ENCODE results near the gene HSPBAP1.

Gene HSPBAP1, protein sequence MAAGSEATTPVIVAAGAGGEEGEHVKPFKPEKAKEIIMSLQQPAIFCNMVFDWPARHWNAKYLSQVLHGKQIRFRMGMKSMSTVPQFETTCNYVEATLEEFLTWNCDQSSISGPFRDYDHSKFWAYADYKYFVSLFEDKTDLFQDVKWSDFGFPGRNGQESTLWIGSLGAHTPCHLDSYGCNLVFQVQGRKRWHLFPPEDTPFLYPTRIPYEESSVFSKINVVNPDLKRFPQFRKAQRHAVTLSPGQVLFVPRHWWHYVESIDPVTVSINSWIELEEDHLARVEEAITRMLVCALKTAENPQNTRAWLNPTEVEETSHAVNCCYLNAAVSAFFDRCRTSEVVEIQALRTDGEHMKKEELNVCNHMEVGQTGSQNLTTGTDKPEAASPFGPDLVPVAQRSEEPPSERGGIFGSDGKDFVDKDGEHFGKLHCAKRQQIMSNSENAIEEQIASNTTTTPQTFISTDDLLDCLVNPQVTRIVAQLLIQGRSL

DNA sequence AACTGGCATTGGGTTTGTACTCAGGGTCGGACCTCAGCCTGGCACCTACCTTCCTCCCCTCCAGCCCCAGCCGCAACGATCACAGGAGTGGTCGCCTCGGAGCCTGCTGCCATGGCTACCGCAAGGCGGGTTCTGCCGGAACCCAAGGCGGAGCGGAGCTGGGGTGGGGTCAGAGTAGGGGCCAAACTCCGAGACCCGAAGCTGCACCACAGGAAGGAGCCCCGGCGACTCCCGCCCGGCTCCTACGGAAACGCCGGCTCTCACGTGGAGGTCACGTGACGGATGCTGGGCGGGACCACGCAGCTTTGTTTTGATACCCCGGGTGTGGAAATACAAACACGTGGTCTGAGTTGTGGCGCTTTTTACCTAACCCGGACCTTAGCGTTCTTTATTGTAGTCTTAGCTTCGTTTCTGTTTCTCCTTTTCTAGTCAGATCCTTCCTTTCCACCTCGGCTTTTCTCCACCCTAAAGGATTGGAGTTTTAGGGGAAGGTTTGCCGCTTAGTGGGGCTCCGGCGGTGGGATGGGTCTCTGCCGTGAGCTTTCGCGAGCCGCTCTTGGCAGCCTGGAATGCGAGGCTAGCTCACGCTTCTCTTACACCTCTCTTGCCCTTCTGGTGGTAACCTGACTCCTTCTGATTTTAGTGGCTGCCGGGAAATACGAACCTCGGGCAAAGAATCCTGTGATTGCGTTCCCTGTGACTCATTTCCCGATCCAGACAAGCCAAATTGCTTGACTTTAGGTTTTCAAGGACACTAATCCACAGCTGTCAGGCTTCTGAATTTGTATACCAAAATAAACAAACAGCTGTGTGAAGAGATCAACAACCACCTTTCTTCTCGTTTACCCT is at the start of gene HSPBAP1:
TSS of gene HSPBAP1 (minus strand) at position 264 of the 849 bp plus-strand sequence. CDS start at position 113, 151 bp downstream.
- peak; percentile 95 for DNase-seq

DNA sequence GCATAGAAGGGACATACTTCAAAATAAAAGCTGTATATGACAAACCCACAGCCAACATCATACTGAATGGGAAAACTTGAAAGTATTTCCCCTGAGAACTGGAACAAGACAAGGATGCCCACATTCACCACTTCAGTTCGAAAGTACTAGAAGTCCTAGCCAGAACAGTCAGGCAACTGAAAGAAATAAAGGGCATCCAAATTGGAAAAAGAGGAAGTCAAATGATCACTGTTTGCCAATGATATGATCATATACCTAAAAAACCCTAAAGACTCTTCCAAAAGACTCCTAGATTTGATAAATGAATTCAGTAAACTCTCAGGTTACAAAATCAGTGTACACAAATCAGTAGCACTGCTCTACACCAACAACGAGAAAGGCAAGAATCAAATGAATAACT is 42.0 kb upstream of the HSPBAP1 start:
- no peak for DNase-seq

DNA sequence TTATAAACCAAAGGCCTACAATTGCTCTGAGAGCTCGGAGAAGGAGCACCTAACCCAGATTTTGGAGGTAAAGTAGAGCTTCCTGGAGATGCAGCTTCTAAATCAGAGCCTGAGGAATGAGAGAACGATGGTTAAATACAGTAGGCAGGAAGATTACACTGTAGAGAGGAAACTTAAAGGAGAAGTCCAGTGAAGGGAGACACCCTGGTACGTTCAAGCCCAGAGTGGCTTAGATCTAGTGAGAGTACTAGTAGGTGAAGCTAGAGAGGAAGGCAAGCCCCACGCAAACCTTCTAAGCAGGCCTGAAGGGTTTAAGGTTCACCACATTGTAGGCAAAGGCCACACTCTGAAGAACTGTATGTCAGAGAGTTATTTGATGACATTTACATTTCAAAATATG is 34.6 kb upstream of the HSPBAP1 start:
- DNase-seq: no peak

GRCh38 chr3:122826278-122826677 is 32.6 kb upstream of the HSPBAP1 start:
- DNase-seq: no peak

GRCh38 chr3:122825460-122825859 is 31.8 kb upstream of the HSPBAP1 start:
- no peak for DNase-seq

- no peak for DNase-seq
Observed at GRCh38 chr3:122824465-122825381, 31.1 kb upstream of the HSPBAP1 start.

GRCh38 chr3:122816587-122816986 is 23.0 kb upstream of the HSPBAP1 start:
- no peak for DNase-seq

DNA sequence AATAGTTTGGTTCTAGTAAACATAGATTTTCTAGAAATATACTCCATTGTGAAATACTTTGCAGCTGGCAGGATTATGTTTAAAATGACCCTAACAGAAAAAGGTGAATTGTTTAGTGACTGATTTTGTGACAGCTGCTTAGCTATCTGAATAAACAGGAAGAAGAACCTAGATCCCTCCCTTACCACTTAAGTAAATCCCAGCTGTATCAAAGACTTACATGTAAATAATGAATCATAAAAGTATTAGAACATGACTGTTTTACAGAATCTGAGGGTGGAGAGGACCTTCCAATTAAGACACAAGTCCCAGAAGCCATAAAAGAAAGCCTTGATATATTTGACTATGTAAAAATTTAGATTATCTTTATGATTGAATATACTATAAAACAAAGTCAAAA is 17.1 kb upstream of the HSPBAP1 start:
- no peak for DNase-seq

DNA sequence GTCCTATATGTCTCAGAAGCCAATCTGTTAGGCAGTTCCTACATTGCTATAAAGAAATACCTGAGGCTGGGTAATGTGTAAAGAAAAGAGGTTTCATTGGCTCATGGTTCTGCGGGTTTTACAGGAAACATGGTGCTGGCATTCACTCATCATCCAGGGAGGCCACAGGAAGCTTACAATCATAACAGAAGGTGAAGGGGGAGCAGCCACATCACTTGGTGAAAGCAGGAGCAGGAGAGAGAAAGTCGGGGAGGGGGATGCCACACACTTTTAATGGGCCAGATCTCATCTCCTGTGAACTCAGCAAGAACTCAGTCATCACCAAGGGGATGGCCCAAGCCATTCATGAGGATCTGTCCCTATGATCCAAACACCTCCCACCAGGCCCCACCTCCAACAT is 10.3 kb upstream of the HSPBAP1 start:
- no peak for DNase-seq

DNA sequence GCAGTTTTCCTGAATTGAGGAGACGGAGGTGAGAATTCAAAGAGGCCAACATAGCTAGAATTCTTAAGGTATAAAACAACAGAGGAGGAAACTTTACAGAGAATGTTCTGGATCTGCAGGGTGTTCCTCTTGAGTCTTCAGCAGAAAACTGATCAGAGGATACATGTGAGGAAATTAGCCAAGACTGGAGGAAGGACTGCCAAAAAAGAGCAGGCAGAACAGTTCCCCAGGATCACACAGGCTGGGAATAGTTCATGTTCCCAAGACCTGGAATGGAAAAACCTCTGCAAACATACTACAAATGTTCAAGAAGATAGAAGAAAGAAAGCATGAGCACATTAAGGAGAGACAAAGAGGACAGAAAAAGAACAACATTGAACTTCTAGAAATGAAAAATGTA is 8.7 kb upstream of the HSPBAP1 start:
- no peak for DNase-seq

GRCh38 chr3:122800706-122801237 is 7.1 kb upstream of the HSPBAP1 start:
- DNase-seq: no peak

GRCh38 chr3:122800031-122800430 is 6.4 kb upstream of the HSPBAP1 start:
- no peak for DNase-seq

- DNase-seq: no peak
Observed at GRCh38 chr3:122799322-122799721, 5.7 kb upstream of the HSPBAP1 start.

DNA sequence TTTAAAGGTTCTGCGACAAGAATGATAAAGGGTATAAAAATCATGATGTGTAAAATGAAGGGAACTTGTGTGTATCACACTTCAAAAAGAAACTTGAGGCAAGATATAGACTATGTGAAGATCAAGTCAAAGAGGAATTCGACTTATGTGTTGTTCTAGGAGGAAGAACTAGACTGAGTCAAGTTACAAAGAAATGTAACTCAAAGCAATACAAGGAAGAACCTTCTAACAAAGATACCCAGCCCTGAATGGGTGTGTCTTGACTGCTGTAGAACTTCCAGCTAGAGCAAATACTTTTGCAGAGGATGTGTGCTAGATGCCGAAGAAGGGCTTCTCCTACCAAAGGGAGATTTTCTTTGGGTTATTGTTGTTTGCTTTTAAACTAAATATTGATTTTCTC is 3.7 kb upstream of the HSPBAP1 start:
- peak; percentile 25 for DNase-seq

- DNase-seq: no peak
Observed at GRCh38 chr3:122795674-122796195, 2.1 kb upstream of the HSPBAP1 start.

DNA sequence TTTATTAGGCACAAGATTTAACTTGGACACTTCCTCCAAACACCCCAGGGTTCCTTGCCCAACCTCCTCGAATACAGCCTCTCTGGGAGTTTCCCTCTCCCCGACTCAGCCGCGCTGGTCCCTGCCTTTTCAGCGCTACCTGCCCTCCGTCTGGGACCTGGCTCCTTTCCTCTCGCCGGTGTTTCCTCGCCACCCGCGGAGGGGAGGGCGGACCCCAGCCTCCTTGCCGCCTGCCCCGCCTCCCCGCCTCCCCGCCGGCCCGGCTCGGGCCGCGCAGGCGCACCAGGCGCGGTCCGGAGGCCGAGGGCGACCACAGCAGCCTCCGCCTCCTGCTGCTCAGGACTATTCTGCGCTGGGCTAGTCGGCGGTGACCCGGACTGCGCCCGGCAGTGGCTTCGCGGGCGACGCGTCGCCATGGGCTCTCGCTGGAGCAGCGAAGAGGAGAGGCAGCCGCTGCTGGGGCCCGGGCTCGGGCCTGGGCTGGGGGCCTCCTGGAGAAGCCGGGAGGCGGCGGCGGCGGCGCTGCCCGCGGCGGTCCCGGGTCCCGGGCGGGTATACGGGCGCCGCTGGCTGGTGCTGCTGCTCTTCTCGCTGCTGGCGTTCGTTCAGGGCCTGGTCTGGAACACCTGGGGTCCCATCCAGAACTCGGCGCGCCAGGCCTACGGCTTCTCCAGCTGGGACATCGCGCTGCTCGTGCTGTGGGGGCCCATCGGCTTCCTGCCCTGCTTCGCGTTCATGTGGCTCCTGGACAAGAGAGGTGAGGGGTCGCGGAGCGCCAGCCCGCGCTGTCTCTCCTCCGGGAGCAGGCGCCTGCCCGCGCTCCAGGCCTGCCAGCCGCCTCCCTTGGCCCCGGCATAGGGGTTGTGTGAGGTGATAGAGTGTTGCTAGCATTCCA is 1.4 kb upstream of the HSPBAP1 start, which contains the start of gene SLC49A4:
TSS of gene SLC49A4 (plus strand) at position 291 of the 895 bp plus-strand sequence. CDS start at position 415, 124 bp downstream.
- peak; percentile 75 for DNase-seq

GRCh38 chr3:122794483-122794778 is 800 bp upstream of the HSPBAP1 start:
- no peak for DNase-seq

GRCh38 chr3:122789585-122790273 is 3.9 kb downstream of the HSPBAP1 start:
- no peak for DNase-seq

DNA sequence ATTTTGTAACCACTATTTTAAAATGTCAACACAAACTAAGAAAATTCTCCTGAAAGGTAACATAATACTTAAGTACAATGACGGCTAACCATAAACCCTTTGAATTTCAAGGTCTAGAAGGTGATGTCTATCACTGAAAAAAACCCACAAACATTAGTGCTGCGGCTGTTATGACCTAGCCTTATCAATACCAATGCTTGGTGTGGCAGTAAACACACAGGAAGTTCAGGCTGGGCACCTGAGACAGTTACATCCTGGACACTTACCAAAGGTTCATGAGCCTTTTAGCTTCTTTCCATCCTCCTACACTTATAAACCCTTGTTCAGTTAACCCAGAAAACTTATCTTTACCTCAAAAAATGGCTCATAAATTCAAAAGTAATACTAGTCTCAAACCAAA is 5.8 kb downstream of the HSPBAP1 start:
- DNase-seq: no peak

- no peak for DNase-seq
Observed at GRCh38 chr3:122786066-122786465, 7.6 kb downstream of the HSPBAP1 start.

DNA sequence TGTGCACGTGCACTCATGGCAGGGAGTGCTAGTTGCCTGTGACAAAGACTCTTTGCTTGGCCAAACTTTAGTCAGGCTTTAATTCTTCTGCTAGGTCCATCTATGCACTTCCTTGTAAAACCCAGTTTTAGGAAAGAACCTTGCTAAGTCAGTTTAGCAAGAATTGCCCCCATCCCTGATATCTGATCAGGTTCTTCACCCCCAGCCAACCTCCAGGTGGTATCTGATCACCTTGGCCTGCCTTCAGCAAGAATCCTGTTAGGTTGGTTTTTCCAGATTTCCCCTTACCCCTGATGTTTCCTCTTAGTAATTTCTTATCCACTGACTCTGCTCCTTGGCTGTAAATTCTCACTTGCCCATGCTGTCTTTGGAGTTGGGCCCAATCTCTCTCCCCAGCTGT is 8.4 kb downstream of the HSPBAP1 start:
- no peak for DNase-seq
